ENCODE measurements around the gene PSAPL1. TPM values are rescaled to one million over a fixed set of nuclear protein-coding genes. Genes with fewer than 3 reads are reported as not detected.

Gene PSAPL1
- polyA plus RNA-seq, 3 donors, result not detected

DNA sequence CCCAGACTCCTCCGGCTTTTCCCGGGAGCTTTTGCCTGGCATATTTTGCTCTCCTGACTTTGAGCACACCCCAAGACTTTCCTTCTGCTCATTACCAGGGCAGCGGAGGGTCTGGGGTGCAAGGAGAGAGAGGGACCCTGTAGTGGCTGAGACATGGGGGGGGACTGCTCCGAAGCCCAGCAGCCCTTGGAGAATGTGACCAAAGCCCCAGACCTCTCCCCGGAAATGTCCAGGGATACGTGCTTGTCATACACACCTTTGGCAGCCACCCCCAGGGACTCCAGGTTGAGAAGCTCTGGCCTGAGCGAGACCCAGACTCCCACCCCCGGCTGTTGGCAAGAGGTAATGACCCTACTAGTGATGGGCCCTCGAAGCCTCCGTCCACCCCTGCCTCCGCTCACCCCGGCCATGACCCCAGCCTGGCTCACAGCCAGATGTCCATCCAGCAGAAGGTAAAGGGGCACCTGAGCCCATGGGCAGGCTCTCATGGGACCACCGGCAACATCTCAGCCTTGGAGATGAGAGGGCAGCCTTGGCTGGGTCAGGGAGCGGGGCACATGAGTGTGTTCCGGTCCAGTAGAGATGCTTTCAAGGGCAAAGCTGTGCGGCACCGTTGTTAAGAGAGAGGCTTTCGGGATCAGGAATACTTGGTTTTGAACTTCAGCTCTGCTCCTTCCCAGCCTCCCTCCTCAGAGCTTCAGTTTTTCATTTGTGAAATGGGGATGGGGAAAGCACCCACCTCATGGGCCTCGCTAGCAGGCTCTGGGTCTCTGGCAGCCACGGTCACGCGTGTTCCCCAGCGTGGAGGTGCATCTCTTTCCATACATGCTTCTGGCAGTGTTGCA lies 2.0 kb downstream of the PSAPL1 start:
- DNase-seq (ENCODE audit: low read depth in 3 of 3, low spot score in 2 of 3), result no peak

DNA sequence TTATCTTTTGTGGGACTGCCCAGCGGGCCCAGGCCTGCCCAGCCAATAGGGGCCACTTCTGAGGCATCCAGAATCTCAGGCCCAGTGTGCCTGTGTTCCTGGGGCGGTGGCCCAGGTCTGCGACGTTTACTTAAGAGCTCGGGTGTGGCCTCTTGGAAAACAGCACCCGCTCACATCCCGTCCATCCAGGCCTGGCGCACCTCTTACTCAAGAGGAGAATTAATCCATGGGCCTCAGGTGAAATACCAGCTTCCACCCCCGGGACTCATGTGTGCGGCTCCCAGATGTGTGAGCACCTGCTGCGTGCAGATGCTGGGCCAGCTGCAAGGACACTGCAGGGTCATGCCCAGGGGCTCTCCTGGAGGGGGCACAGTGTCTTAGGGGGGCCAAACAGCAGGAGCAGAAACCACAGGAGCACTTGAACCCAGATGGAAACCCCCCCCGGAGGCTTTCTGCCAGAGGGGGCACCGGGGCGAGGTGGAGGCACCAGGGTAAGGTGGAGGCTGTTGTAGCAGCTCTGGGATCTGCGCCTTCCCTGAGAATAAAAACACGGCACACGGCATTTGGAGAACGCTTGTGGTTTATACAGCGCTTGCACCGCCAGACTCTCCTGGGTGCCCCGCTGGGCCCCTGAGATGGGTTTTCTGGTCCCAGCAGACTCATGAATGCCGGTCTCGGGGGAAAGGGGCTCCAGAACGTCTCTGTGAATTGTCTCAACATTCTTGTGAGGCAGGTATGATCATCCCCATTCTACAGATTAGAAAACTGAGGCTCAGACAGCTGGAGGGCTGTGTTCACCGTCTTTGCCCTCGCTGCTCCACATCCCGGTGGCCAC lies 2.8 kb downstream of the PSAPL1 start:
- no peak for DNase-seq (ENCODE audit: low read depth in 3 of 3, low spot score in 2 of 3)

DNA sequence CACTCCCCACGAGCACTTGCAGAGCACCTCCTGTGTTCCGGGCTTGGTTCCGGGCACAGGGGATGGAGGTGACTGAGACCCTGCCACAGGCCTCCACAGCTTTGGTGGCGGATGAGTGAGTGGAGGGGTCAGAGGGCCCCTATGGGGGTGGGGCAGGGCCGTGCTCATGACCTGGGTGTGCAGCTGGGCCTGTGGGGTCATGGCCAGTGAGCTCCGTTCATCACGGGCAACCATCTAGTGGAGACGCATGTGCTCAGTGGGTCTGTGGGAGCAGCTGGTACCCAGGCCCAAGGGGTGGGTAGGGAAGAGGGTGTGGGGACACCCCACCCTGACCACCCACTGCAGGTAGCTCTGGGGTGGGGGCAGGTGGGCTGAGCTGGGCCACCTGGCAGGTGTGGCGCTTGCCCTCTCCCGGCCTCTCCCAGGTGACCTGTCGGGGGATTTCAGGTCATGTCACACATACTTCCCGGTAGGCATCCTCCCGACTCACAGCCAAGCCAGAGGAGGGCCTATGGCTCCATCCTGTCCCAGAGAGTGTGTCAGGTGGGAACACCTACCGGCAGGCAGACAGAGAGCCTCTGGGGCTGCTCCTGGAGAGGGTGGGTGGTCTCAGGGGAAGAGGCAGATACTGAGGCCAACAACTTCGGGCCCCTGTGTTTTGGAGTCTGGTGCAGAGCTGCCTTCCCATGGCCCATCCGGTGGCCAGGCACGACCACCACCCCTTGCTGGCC lies 3.6 kb downstream of the PSAPL1 start:
- no peak for DNase-seq (ENCODE audit: low read depth in 3 of 3, low spot score in 2 of 3)

DNA sequence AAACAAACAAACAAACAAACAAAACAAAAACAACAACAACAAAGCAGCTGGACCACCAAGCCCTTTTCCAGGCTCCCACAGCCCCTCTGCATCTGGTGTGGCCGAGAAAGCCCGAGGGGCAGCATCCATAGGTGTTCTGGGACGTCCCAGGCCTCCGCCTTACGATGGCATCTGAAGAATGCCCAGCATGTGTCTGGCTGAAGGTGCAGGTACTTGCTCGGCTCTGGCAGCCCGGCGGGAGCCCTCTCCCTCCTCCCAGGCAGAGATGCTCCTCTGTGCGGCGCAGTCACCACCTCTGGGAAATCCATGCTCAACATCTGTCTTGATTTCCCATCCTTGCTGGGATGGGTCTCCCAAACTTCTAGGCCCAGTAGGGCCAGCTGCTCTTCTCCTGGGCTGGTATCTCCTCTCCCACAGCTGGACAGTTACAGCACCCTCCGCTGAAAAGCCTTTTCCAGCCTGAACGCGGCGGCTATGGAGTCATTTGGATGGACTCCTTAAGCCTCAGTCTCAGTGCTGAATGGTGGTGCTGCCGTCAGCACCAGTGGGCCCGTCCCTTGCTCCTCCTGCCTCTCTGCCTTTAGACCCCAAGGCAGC lies 4.3 kb downstream of the PSAPL1 start:
- DNase-seq (ENCODE audit: low read depth in 3 of 3, low spot score in 2 of 3), result no peak

DNA sequence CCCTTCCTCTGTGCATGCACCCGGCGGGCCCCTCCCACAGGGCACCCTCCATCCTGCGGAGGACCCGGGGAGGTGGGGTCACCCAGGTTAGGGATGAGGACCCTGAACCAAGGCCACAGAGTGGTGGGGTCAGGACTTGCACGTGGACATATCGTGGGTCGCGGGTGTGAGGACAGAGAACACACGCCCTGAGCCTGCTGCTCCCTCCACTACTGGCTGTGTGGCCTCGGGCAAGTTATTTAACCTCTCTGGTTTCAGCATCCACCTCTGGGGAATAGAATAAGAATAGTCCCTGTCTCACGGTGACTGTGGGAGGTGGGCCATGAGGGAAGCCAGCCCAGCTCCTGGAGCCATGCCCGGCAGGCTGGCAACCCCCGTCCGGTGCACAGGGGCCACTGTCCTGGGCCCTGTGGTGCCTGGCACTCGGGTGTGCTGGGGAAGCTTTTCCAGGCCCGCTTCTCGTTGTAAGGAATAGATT lies 5.1 kb downstream of the PSAPL1 start:
- no peak for DNase-seq (ENCODE audit: low read depth in 3 of 3, low spot score in 2 of 3)

DNA sequence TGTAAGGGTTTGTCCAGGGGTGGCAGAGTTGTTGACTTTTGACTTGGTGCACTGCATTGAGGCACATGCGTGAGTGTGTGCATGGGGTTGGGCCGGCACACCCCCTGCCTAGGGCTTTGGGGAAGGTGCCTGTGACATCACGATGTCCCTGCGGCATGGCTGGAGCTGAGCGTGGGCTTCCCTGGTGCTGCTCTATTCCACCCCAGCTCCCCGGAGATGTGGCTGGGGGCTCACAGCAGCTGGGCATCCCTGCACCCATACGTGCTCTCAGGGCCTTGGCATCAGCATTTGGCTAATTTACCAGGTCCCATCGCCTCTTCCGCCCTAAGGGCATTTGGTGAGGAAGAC lies 5.7 kb downstream of the PSAPL1 start:
- no peak for DNase-seq (ENCODE audit: low read depth in 3 of 3, low spot score in 2 of 3)

DNA sequence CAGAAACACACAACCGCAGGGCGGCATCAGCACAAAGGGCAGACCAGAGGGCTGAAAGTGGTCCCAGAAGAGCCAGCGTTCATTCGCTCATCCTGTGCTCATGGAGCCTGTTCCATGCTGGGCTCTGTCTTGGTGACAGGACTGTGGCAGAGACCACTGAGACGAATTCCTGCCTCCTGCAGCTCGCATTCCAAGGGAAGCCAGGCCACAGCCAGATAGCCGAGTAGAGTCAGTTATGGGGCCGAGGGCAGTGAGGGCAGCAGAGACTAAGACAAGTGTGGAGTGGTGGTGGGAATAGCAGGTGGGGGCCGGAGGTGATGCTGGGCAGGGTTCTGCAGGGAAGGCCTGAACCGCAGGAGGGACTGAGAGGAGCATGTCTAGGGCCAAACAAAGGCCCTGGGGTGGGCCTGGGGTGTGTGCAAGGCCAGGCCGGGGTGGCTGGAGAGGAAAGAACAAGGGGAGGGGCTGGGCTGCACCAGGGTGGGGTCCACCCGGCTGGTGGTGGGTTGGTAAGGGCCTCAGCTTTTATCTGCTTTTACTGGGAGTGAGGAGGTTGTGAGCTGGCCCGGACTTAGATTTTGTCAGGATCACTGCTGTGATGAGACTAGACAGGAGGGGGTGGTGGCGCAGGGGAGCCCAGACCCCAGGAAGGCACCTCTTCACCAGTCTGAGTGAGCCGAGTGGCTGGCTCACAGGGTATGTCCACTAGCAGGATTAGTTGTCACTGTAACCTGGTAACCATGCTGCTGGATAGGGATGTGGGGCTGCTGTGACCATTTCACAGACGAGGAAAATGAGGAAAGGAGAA lies 6.3 kb downstream of the PSAPL1 start:
- DNase-seq (ENCODE audit: low read depth in 3 of 3, low spot score in 2 of 3), result no peak

DNA sequence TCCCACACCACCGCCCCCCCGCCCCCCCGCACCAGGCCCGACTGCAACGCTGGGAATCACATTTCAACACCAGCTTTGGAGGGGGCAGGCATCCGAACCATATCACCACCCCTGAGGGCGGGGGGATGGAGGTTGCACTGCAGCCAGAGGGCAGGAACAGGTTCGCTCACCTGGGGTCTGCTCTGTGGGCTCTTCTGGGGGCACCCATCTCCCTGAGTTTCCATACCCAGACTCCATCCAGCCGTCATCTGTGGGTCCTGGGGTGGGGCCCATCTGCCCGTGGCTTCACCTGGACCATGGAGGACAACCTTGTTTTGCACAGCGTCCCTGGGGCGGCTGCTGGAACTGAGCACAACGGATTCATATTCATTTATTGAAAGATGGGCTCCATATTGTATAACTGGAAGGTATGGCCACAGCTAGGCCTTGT lies 6.9 kb downstream of the PSAPL1 start:
- no peak for DNase-seq (ENCODE audit: low read depth in 3 of 3, low spot score in 2 of 3)

DNA sequence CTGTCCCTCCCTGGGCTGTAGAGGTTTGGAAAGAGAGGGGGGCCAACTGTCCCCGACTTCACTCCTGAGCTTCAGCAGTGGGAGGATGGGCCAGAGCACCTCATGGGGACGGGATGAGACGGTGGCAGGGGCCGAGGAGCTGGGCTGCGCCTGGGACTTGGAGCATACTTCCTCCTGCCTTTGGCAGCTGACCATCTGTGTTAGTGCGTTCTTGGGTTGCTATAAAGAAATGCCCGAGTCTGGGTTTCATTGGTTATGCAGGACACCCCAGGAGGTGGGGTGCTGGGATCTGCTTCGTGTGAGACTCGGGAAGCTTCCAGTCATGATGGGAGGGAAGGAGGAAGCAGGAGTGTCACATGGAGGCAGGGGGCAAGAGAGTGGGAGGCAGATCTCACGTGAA lies 7.4 kb downstream of the PSAPL1 start:
- no peak for DNase-seq (ENCODE audit: low read depth in 3 of 3, low spot score in 2 of 3)

DNA sequence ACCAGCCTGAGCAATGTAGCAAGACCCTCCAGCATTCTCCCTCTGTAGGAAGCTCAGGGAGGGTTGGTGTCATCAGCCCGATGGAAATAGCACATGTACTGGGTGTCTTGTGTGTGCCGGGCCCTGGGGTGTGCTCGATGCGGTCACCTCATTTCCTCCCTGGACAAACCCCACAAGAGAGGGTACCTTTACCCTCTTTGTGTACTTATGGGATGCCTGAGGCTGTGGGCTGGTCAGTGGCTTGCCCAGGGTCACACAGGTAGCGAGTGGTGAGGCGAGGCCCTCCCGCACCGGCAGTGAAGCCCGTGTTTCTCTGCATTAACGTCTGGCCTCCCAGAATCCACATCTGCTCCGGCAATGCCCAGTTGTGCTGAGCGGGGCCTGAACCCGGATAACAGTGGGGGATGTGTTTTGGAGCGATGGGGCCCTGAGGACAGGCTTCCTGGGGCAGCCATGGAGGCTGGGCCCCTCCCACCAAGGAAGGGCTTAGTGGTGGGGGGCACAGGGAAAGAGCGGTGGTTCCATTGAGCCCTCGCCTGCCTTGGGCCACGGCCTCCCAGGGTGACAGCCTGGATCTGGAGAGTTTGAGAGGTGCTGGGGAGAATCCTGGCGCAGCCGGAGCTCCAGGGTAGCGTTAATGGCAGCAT lies 8.1 kb downstream of the PSAPL1 start:
- no peak for DNase-seq (ENCODE audit: low read depth in 3 of 3, low spot score in 2 of 3)

DNA sequence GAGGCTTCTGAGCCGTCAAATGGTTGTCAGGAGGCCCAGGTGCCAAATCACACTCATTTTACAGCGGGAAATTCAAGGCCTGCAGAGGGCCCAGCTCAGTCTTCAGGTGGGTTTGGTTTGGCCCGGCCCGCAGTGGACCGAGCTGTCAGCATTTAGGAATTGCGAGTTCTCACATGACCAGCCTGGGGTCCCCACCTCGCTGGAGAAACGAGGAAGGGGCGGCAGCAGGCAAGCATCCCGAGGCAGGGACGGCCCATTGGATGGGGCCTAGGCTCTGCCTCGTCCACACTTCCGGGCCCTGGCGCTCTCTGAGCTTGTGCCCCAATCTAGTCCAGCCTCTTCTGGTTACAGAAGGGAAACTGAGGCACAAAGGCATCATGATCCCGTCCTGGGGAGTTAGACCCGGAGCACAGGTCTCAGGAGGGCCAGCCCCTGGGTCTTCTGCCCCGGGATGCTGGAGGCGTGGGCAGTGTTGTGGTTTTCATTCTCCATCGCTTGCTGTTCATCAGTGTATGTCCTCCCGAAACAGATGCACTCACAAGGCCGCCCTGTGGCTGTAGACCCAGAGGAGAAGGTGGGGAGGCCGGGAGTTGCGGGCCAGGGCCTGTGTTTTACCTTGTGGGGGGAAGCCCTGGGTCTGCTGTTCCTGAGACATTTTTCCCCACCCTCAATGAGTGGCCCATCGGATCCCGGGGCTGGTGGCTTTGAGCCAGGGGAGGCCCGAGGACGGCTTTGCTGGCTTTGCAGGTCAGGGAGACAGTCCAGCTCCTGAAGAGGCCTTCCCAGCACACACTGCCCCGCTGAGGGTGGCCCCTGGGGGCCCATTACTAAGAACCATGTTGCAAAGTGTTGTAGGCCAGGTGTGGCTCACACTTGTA lies 8.9 kb downstream of the PSAPL1 start:
- DNase-seq (ENCODE audit: low read depth in 3 of 3, low spot score in 2 of 3), result no peak

DNA sequence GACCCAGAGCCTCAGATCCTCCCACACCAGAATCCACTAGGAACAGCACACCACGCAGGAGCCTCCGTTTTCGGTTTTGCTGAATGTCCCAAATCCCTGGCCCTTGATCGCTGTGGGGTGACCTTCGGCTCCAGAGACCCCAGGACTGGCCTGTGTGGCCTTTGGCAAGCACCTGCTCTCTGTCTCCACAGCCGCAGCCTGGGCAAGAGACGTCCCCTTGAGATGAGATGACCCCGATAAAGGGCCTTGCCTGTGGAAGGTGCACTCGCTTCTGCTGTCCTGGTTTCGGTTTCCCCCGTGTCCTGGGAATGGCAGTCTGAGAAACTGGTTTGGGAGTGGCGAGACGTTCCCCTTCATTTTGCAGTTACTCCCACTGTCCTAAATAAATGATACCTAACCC lies 9.6 kb downstream of the PSAPL1 start:
- DNase-seq (ENCODE audit: low read depth in 3 of 3, low spot score in 2 of 3), result no peak

DNA sequence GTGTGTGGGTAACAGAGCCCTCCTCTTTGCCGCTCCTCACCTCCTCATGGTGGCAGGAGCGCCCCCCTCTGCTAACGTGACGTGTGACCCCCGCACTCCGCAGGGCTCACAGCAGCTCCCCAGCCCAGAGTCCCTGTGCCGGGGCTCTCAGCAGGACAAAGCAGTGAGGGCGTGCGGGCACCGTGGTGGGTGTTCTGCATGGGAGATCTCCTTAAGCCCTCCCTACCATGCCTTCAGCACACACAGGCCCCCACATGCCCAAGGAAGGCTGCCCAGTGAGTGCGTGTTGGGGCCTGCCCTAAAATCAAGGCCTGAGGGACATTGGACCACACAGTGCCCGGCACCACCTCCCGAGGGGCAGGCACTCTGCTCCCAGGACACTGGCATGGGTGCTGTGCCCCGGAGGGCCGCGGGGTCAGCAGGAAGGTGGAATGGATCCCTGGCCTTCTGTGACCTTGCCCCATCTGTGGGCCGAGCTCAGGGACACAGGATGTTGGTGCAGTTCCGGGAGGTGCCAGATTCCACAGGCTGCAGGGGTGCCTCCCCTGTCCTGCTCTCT lies 10.1 kb downstream of the PSAPL1 start:
- DNase-seq (ENCODE audit: low read depth in 3 of 3, low spot score in 2 of 3), result no peak

DNA sequence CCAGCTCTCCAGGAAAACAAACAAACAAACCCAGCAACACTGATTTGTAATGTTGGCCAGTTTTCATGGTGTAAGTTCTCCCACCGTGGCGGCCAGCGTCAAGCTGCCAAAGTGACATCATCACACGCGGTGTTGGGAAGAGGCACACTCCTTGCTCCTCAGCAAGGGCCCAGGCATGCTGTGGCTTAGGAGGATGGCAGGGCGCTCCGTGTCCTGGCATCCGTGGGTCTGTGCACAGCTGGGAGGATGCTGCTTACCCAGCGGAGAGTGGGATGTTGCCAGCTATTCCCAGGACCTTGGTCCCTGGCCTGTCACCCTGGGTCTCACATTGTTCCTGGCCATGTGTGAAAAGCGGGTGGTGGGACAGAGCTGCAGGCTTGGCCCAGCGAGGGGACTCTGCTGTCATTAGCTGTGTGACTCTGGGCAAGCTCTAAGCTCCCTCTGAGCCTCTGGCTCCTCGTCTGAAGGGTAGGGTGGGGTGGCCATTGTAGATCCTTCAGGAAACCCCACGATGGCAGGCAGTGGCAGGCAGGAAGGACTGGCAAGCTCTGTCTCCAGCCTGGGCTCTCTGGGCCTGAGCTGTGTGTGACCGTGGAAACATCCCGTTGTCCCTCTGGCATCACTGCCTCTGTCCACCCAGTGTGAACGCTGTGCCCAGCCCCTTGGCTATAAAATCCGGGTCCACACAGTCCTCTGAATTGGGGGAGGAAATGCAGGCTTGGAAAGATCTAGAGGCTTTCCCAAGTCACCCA lies 10.8 kb downstream of the PSAPL1 start:
- DNase-seq (ENCODE audit: low read depth in 3 of 3, low spot score in 2 of 3), result no peak

DNA sequence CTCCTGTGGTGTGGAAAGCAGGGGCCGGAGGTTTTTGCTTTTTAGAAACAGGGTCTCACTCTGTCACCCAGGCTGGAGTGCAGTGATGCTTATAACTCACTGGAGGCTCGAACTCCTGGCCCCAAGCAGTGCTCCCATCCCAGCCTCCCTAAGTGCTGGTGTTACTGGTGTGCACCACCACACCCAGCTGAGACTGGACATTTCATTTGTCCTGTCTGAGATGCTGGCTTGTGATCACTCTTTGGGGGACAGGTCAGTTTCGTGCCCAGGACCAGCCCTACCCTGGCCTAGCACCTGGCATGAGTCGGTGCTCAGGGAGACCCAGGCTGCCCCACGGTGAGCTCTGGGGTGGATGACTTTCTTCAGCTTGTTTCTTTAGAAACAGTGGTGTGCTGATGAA lies 11.3 kb downstream of the PSAPL1 start:
- no peak for DNase-seq (ENCODE audit: low read depth in 3 of 3, low spot score in 2 of 3)

DNA sequence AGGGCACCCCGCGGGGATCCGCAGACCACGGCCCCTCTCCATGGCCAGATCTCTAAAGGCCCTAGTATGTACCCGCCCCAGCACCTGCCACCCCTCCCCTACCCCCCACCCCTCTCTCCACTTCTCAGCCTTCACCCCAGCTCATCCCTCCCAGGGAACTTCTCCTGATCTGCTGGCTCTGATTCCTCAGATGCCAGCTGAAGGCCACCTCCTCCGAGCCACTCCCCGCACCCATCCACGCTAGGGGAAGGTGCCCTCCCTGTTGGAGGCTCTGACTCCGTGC lies 11.9 kb downstream of the PSAPL1 start:
- no peak for DNase-seq (ENCODE audit: low read depth in 3 of 3, low spot score in 2 of 3)

DNA sequence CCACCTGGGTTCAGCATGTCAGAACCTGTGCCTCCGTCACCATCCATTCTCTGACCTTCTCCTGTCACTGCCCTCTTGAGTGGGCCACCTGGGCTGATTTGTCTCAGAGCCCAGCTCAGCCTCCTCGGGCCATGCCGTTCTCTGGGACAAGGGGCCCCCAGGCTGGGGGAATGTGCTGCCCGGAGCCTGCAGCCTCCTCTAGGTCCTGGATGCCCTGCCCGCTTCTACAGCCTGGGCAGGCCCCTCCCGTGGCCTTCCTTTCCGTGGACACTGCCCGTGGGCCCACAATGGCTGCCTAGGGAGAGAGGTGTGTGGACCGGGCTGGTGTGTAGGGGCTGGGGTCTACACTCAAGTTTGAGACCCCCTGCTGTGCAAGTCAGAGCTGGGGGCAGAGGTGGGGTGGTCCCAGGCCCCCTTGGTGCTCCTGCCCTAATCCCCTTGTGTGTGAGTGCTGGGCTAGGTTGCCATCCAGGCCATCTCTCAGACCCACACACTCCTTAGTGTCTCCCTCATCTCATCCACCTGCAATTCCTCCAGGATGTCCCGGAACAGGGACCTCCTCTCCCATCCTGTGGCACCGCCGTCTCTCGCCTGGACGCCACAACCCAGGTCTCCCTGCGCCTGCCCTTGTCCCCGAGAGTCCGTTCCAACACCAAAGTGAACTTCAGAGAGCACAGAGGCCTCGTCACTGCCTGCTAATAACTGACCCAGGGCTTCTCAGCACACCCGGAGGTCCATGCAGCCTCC lies 12.4 kb downstream of the PSAPL1 start:
- DNase-seq (ENCODE audit: low read depth in 3 of 3, low spot score in 2 of 3), result no peak
